ENCODE data around the gene FNBP1.

- TF ChIP-seq POLR2A (IDR thresholded peaks at IDR 0.05) (no peak), CTCF (IDR thresholded peaks at IDR 0.05) (no peak)
Observed at GRCh38 chr9:129983891-129984290, 59.1 kb downstream of the FNBP1 start.

Data from lower leg skin (tissue), 3 donors.